HepG2 (cell line): ENCODE results near the gene MZT2A. TPM values are rescaled to one million over a fixed set of nuclear protein-coding genes. Genes with fewer than 3 reads are reported as not detected.
A peak's percentile ranks its signal among the peaks of the same experiment; 100 is the strongest.
"Not testable (repeated sequence)": the region's sequence is repeated elsewhere in the genome, so short reads cannot be mapped to it uniquely, and the experiment has no call there.

Experiments used
- ATAC-seq: fragments of 200-7000 bp; cut with Tn5 transposase; 3 replicates; pipeline ENCODE4 v1.9.1; 2020; ENCODE audit warnings: mild to moderate bottlenecking, moderate library complexity
- Bru-seq: library from RNA; stranded (reverse); fragments of 400-500 nt; gene quantifications from one replicate; lab custom pipeline; 2021; lab: Mats Ljungman, UMichigan
- BruChase-seq, 2 experiments: library from RNA; stranded (reverse); fragments of 400-500 nt; gene quantifications; one replicate each; lab custom pipeline; 2021; lab: Mats Ljungman, UMichigan
- BruUV-seq: library from RNA; stranded (reverse); fragments of 400-500 nt; replicated peaks from 2 replicates; lab custom pipeline; 2021; lab: Mats Ljungman, UMichigan
- CTCF ChIA-PET: fragments of 300-600 bp; formaldehyde crosslinking; extraction: SDS; loops from one replicate; lab custom pipeline; 2021; ENCODE audit warnings: low total read pairs, inconsistent platforms, low intra/inter-chr PET ratio; lab: Yijun Ruan, JAX
- POLR2A ChIA-PET: fragments of 350-600 bp; sonication (Branson Sonifier 250); formaldehyde crosslinking; loops from one replicate; lab custom pipeline; 2020; ENCODE audit warnings: antibody characterized with exemption, inconsistent platforms; lab: Yijun Ruan, JAX
- DNase-seq: peaks from one replicate; pipeline ENCODE4 v3.0.0-alpha.2; 2015; ENCODE audit warnings: low spot score
- FAIRE-seq: peaks from 3 replicates; lab custom pipeline; 2011; peaks lifted over from hg19 to GRCh38; lab: Jason Lieb, UNC
- H2AFZ ChIP-seq: one replicate; pipeline ENCODE4 v1.6.1; 2011; ENCODE audit warnings: low read length, inconsistent platforms
- H3K27ac ChIP-seq: fragments of 300-600 bp; 3 replicates; pipeline ENCODE4 v1.8.0; 2011; ENCODE audit warnings: mixed run types, mild to moderate bottlenecking, mixed read lengths, low read length, inconsistent platforms; ENCODE audit not compliant: insufficient read depth; ENCODE audit errors: extremely low read length
- H3K27me3 ChIP-seq, 2 experiments: fragments of 200-600 bp in 1 of 2; 2 replicates in 1 of 2; 3 replicates in 1 of 2; pipeline versions ENCODE4 v1.6.0 to v1.8.0; 2011; ENCODE audit warnings: low read length in 2 of 2, mild to moderate bottlenecking in 2 of 2, moderate library complexity in 2 of 2, inconsistent platforms in 1 of 2; ENCODE audit not compliant: insufficient read depth in 2 of 2, control insufficient read depth in 1 of 2
- H3K36me3 ChIP-seq, 2 experiments: fragments of 200-600 bp in 1 of 2; replicated peaks in 1 of 2; 2 replicates in 1 of 2; 3 replicates in 1 of 2; pipeline versions ENCODE4 v1.5.1 to v1.8.0; 2011; ENCODE audit warnings: low read length in 2 of 2, inconsistent platforms in 1 of 2; ENCODE audit not compliant: insufficient read depth in 2 of 2, control insufficient read depth in 1 of 2
- H3K4me1 ChIP-seq: 2 replicates; pipeline ENCODE4 v1.5.1; 2012; ENCODE audit warnings: low read length, inconsistent platforms; ENCODE audit not compliant: insufficient read depth
- H3K4me2 ChIP-seq: 2 replicates; pipeline ENCODE4 v1.6.0; 2011; ENCODE audit warnings: low read depth, low read length, inconsistent platforms
- H3K4me3 ChIP-seq, 3 experiments: fragments of 200-600 bp in 1 of 3; sonication (generic), shearing (Covaris generic) in 1 of 3; replicated peaks in 1 of 3; 2 replicates each; pipeline ENCODE4 v1.5.1; 2011 to 2016; ENCODE audit warnings: low read length in 3 of 3, inconsistent platforms in 2 of 3, low read depth in 2 of 3, mild to moderate bottlenecking in 2 of 3, control low read depth in 1 of 3, mixed read lengths in 1 of 3; ENCODE audit not compliant: insufficient read depth in 1 of 3
- H3K79me2 ChIP-seq: one replicate; pipeline ENCODE4 v1.6.1; 2011; ENCODE audit warnings: low read length, inconsistent platforms; ENCODE audit not compliant: insufficient read depth
- H3K9ac ChIP-seq: 2 replicates; pipeline ENCODE4 v1.6.0; 2011; ENCODE audit warnings: mild to moderate bottlenecking, low read depth, low read length, inconsistent platforms; ENCODE audit not compliant: insufficient read depth
- H3K9me3 ChIP-seq: 2 replicates; pipeline ENCODE4 v1.5.1; 2012; ENCODE audit warnings: mild to moderate bottlenecking, low read length
- H4K20me1 ChIP-seq: 2 replicates; pipeline ENCODE4 v1.6.0; 2011; ENCODE audit warnings: inconsistent platforms, mild to moderate bottlenecking, low read length, moderate library complexity; ENCODE audit not compliant: insufficient read depth
- AKAP8 ChIP-seq: sonication (generic); formaldehyde crosslinking; IDR thresholded peaks from 2 replicates; pipeline ENCODE4 v1.5.1; 2020; ENCODE audit warnings: mild to moderate bottlenecking, missing genetic modification reagents
- ATAD3A ChIP-seq: sonication (generic); formaldehyde crosslinking; IDR thresholded peaks from 2 replicates; pipeline ENCODE4 v1.4.0; 2020; ENCODE audit warnings: missing genetic modification reagents
- BRF2 ChIP-seq: sonication (generic); formaldehyde crosslinking; IDR thresholded peaks from 2 replicates; pipeline ENCODE4 v1.8.1; 2022; ENCODE audit warnings: mild to moderate bottlenecking, missing genetic modification reagents
- DMAP1 ChIP-seq: IDR thresholded peaks from 2 replicates; pipeline ENCODE4 v1.6.1; 2016
- MAX ChIP-seq: IDR thresholded peaks from 2 replicates; pipeline ENCODE4 v1.6.1; 2012; ENCODE audit warnings: inconsistent platforms
- PHF8 ChIP-seq: sonication (generic); formaldehyde crosslinking; IDR thresholded peaks from 2 replicates; pipeline ENCODE4 v1.5.0; 2020; ENCODE audit warnings: missing genetic modification reagents
- POLR2A ChIP-seq, 2 experiments: IDR thresholded peaks; 2 replicates each; pipeline ENCODE4 v1.6.1; 2011; ENCODE audit warnings: low read depth in 2 of 2, low read length in 2 of 2, mild to moderate bottlenecking in 1 of 2, moderate library complexity in 1 of 2; ENCODE audit not compliant: insufficient read depth in 1 of 2
- RAD21 ChIP-seq: fragments of 450-650 bp; formaldehyde crosslinking; IDR thresholded peaks from 2 replicates; pipeline ENCODE4 v1.5.0; 2020; ENCODE audit warnings: mild to moderate bottlenecking
- RBFOX2 ChIP-seq: fragments of 200-400 bp; formaldehyde crosslinking; IDR thresholded peaks from 2 replicates; pipeline ENCODE4 v1.6.1; 2017; ENCODE audit warnings: low read depth, mild to moderate bottlenecking, low read length
- TCF12 ChIP-seq, 2 experiments: fragments of 450-650 bp in 1 of 2; sonication (generic) in 1 of 2; formaldehyde crosslinking in 1 of 2; IDR thresholded peaks; 2 replicates each; pipeline versions ENCODE4 v1.6.1 to v1.8.0; 2017 to 2022; ENCODE audit warnings: antibody characterized with exemption in 1 of 2, mild to moderate bottlenecking in 1 of 2, missing genetic modification reagents in 1 of 2, moderate library complexity in 1 of 2
- TEAD3 ChIP-seq: optimal IDR thresholded peaks from 2 replicates; pipeline ENCODE3; 2016; ENCODE audit warnings: borderline replicate concordance
- THAP8 ChIP-seq: sonication (generic); formaldehyde crosslinking; IDR thresholded peaks from 2 replicates; pipeline ENCODE4 v1.5.1; 2020; ENCODE audit warnings: missing genetic modification reagents, mild to moderate bottlenecking, borderline replicate concordance
- YY1 ChIP-seq: IDR thresholded peaks from 2 replicates; pipeline ENCODE4 v1.6.1; 2011; ENCODE audit warnings: low read length, low read depth, moderate library complexity, mild to moderate bottlenecking; ENCODE audit not compliant: insufficient read depth, insufficient replicate concordance
- ZFX ChIP-seq: sonication (generic); formaldehyde crosslinking; IDR thresholded peaks from 2 replicates; pipeline ENCODE4 v1.4.0; 2020; ENCODE audit warnings: mild to moderate bottlenecking, low read depth, missing genetic modification reagents, moderate library complexity
- ZFY ChIP-seq: sonication (generic); formaldehyde crosslinking; IDR thresholded peaks from 2 replicates; pipeline ENCODE4 v1.4.0; 2020; ENCODE audit warnings: missing genetic modification reagents
- ZNF564 ChIP-seq: sonication (generic); formaldehyde crosslinking; IDR thresholded peaks from 2 replicates; pipeline ENCODE4 v1.8.1; 2023; ENCODE audit warnings: mild to moderate bottlenecking, missing genetic modification reagents
- ZNF777 ChIP-seq: sonication (generic); formaldehyde crosslinking; IDR thresholded peaks from 2 replicates; pipeline ENCODE4 v1.4.0; 2020; ENCODE audit warnings: missing genetic modification reagents
- WGBS: methylation state at CpG from one replicate; pipeline ENCODE4 v1.1.6; 2017; ENCODE audit warnings: low lambda C conversion rate; 5-methylcytosine and 5-hydroxymethylcytosine counted together
- in situ Hi-C: cut with HindIII; loops from 2 replicates; pipeline ENCODE4 v1.10.0; 2017; ENCODE audit warnings: low pct_unique_long_range_greater_than_20kb; ENCODE audit not compliant: extremely low pct_ligation_motif_present
- intact Hi-C: fragments of 100-400 bp; cut with micrococcal nuclease; formaldehyde crosslinking; loops from one replicate; pipeline ENCODE4 v1.10.0; 2022; ENCODE audit not compliant: unreplicated experiment
- long read RNA-seq, 2 experiments: library from RNA in 1 of 2; library from polyadenylated mRNA in 1 of 2; stranded (forward) in 1 of 2; unstranded in 1 of 2; transcript quantifications; one replicate each; pipeline ENCODE4 v2.0.0, GENCODE V29; 2019 to 2022
- polyA minus RNA-seq, 3 experiments: library from RNA; depleted of rRNA, polyadenylated mRNA; stranded (reverse); fragments of >200 nt; gene quantifications; 2 replicates each; pipeline ENCODE4 v1.2.3, GENCODE V29; 2011; ENCODE audit warnings: low replicate concordance in 1 of 3
- polyA plus RNA-seq, 8 experiments: library from polyadenylated mRNA; depleted of rRNA in 3 of 8; stranded (reverse) in 7 of 8; unstranded in 1 of 8; fragments of >200 nt; fragmentation: Illumina TruSeq in 4 of 8; extraction: Trizol in 4 of 8; gene quantifications; 2 replicates each; pipeline versions ENCODE4 v1.2.1 to v1.2.3, GENCODE V29; 2011 to 2016; ENCODE audit warnings: low read depth in 4 of 8, missing spikeins in 1 of 8, mixed read lengths in 1 of 8; ENCODE audit not compliant: insufficient read depth in 1 of 8
- total RNA-seq, 5 experiments: library from RNA; depleted of rRNA; stranded (reverse); fragments of >200 nt; fragmentation: Illumina TruSeq; extraction: Trizol; gene quantifications; 2 replicates each; pipeline ENCODE4 v1.2.3, GENCODE V29; 2016; ENCODE audit warnings: low read depth in 1 of 5

Gene MZT2A
- 291 and 349 TPM in 2 replicates for total RNA-seq (2016; rRNA removed; fragmentation: Illumina TruSeq; extraction: Trizol)
- total RNA-seq (2016; cell fraction: cytosol; rRNA removed; fragmentation: Illumina TruSeq; extraction: Trizol; ENCODE audit: low read depth), result 428 and 487 TPM in 2 replicates
- total RNA-seq (2016; cell fraction: insoluble cytoplasmic fraction; rRNA removed; fragmentation: Illumina TruSeq; extraction: Trizol), result 289 and 347 TPM in 2 replicates
- total RNA-seq (2016; cell fraction: membrane; rRNA removed; fragmentation: Illumina TruSeq; extraction: Trizol), result 466 and 543 TPM in 2 replicates
- 119 and 151 TPM in 2 replicates for total RNA-seq (2016; cell fraction: nucleus; rRNA removed; fragmentation: Illumina TruSeq; extraction: Trizol)
- 205 and 221 TPM in 2 replicates for polyA plus RNA-seq (2011; rRNA removed)
- 115 and 305 TPM in 2 replicates for polyA plus RNA-seq (2011; cell fraction: cytosol; rRNA removed)
- polyA plus RNA-seq (2011; cell fraction: nucleus; rRNA removed), result 112 and 128 TPM in 2 replicates
- 143 and 187 TPM in 2 replicates for polyA plus RNA-seq (2012)
- 374 and 433 TPM in 2 replicates for polyA plus RNA-seq (2016; cell fraction: cytosol; fragmentation: Illumina TruSeq; extraction: Trizol; ENCODE audit: low read depth)
- 239 and 240 TPM in 2 replicates for polyA plus RNA-seq (2016; cell fraction: insoluble cytoplasmic fraction; fragmentation: Illumina TruSeq; extraction: Trizol; ENCODE audit: low read depth)
- polyA plus RNA-seq (2016; cell fraction: membrane; fragmentation: Illumina TruSeq; extraction: Trizol; ENCODE audit: low read depth), result 346 and 362 TPM in 2 replicates
- 193 and 199 TPM in 2 replicates for polyA plus RNA-seq (2016; cell fraction: nucleus; fragmentation: Illumina TruSeq; extraction: Trizol; ENCODE audit: insufficient read depth, low read depth)
- 27.1 and 58.6 TPM in 2 replicates for polyA minus RNA-seq (2011; rRNA and poly(A)+ RNA removed; ENCODE audit: low replicate concordance)
- polyA minus RNA-seq (2011; cell fraction: cytosol; rRNA and poly(A)+ RNA removed), result 43.0 and 50.7 TPM in 2 replicates
- polyA minus RNA-seq (2011; cell fraction: nucleus; rRNA and poly(A)+ RNA removed), result 27.1 and 31.8 TPM in 2 replicates
- Bru-seq, nascent RNA, result percentile 84 among the genes with signal in this experiment
- BruChase-seq, experiment 1, labeled RNA remaining after a 6-hour chase, result percentile 75 among the genes with signal in this experiment
- BruChase-seq, experiment 2, labeled RNA remaining after a 2-hour chase, result percentile 77 among the genes with signal in this experiment
- long read RNA-seq, experiment 1, transcript MZT2A-201 (3 exons, 624 nt), result major isoform, 220 of 260 reads
- long read RNA-seq, experiment 1, partial matches to known transcripts, result 24 of 260 reads
- long read RNA-seq, experiment 1, other reads (novel, unspliced or antisense), result 12 of 260 reads
- long read RNA-seq, experiment 2, transcript MZT2A-201 (3 exons, 624 nt), result major isoform, 278 of 389 reads
- long read RNA-seq, experiment 2, transcript MZT2A-204 (4 exons, 980 nt), result minor isoform, 13 of 389 reads
- long read RNA-seq, experiment 2, partial matches to known transcripts, result 65 of 389 reads
- long read RNA-seq, experiment 2, other reads (novel, unspliced or antisense), result 33 of 389 reads

- intact Hi-C loops, result loop anchor here (2.0 to 10.0 kb wide), 4 partner anchors 35 to 337 kb away; partner anchors contain the start of gene CCDC74A
- Histone ChIP-seq H3K79me2 (peaks cover 64% of the 10 kb centered on the region), H3K9ac (peak within 1 kb of the TSS; percentile 97), H3K4me2 (peak within 1 kb of the TSS; percentile 99), H3K36me3 (peaks cover 3 to 17% of the 10 kb centered on the region in 2 experiments; a peak in 3 of 5 replicates), H3K4me1 (peaks cover 52% of the 10 kb centered on the region), H3K4me3 (peak within 1 kb of the TSS; percentile 90 to 98 (median 91)), H3K27ac (peak within 1 kb of the TSS; percentile 83)
- H4K20me1 ChIP-seq; H3K27me3 ChIP-seq; ATAC-seq; H2AFZ ChIP-seq; H3K9me3 ChIP-seq; FAIRE-seq; BruUV-seq; DNase-seq; TF ChIP-seq TCF12 (IDR thresholded peaks at IDR 0.05): not testable (repeated sequence)
- POLR2A ChIA-PET, result interaction anchor here (1.2 to 1.3 kb wide), 2 partner anchors 11 to 191 kb away, joined by 3 to 4 read pairs; no protein-coding TSS in a partner anchor
- WGBS, result 1% methylated on average over 17 of the region's 53 CpGs
- CTCF ChIA-PET, result interaction anchor here (1.6 to 2.3 kb wide), 2 partner anchors 79 to 338 kb away, joined by 9 to 14 read pairs; no protein-coding TSS in a partner anchor
- in situ Hi-C loops, result loop anchor here (25.0 kb wide), 1 partner anchor 1305 kb away; the partner anchor contains the start of genes MZT2B, SMPD4 and TUBA3E
- TF ChIP-seq THAP8 (CRISPR knock-in tag), result 0 out of 2 replicates have a peak, but pooled peaks have one; percentile 2
- TF ChIP-seq MAX, result peak; percentile 74; the same call in 1 of the 2 replicates
- TF ChIP-seq ZFX (CRISPR knock-in tag), result peak; percentile 65; the same call in 1 of the 2 replicates
- 0 out of 2 replicates have a peak, but pooled peaks have one; percentile 40 for TF ChIP-seq TCF12 (CRISPR knock-in tag; IDR thresholded peaks at IDR 0.05)
- peak; percentile 39 for TF ChIP-seq TEAD3 (CRISPR knock-in tag)
- peak; percentile 64 for TF ChIP-seq PHF8 (CRISPR knock-in tag)
- TF ChIP-seq ZFY, result peak; percentile 73
- 0 out of 2 replicates have a peak, but pooled peaks have one; percentile 15 for TF ChIP-seq ZNF564 (CRISPR knock-in tag)
- peak; percentile 55; the same call in 1 of the 2 replicates for TF ChIP-seq ZNF777 (CRISPR knock-in tag)
- TF ChIP-seq RBFOX2, result peak; percentile 5; the same call in 1 of the 2 replicates
- peak; percentile 36 for TF ChIP-seq RAD21 (CRISPR knock-in tag)
- TF ChIP-seq YY1, result peak; percentile 85
- TF ChIP-seq ATAD3A, result peak; percentile 51; the same call in 1 of the 2 replicates
- TF ChIP-seq BRF2 (CRISPR knock-in tag), result 0 out of 2 replicates have a peak, but pooled peaks have one; percentile 6
- 0 out of 2 replicates have a peak, but pooled peaks have one; percentile 9 for TF ChIP-seq DMAP1 (CRISPR knock-in tag)
- peak in 1 of 2 experiments; percentile 38; a peak in 1 of 4 replicates for TF ChIP-seq POLR2A (IDR thresholded peaks at IDR 0.05; ENCODE audit: insufficient read depth in 1 of 2, low read depth in 2 of 2, low read length in 2 of 2)
- 0 out of 2 replicates have a peak, but pooled peaks have one; percentile 9 for TF ChIP-seq AKAP8
Measured at GRCh38 chr2:131492015-131492417, at the start of gene MZT2A. TSS of gene MZT2A (minus strand) at chr2:131492397. CDS start at chr2:131492376, 21 bp downstream.
